Stimulated activated CD8-positive, alpha-beta memory T cell treated with anti-CD3 and anti-CD28 coated beads, Interleukin-15, amount 100 ng/mL, for 48 hours (primary cell): Measurements from ENCODE around the gene PRKAR1A.

ENCODE experiments used
- DNase-seq, 2 donors: peaks; one replicate each; pipeline ENCODE4 v3.0.0-alpha.2; 2020; ENCODE audit warnings: low read depth in 2 of 2

Gene PRKAR1A

GRCh38 chr17:68599552-68600066 is 87.4 kb downstream of the PRKAR1A start:
- DNase-seq, result no peak

GRCh38 chr17:68600067-68600930 is 88.1 kb downstream of the PRKAR1A start:
- DNase-seq, result no peak
